Measurements from ENCODE around the gene DYRK1B.
"Not testable (repeated sequence)": the region's sequence is repeated elsewhere in the genome, so short reads cannot be mapped to it uniquely, and the experiment has no call there.

DYRK1B gene

GRCh38 chr19:39814111-39814510 lies 19.9 kb downstream of the DYRK1B start:
- not testable (repeated sequence) for DNase-seq (ENCODE audit: extremely low read depth in 1 of 2, low read depth in 1 of 2)

- no peak for DNase-seq (ENCODE audit: extremely low read depth in 1 of 2, low read depth in 1 of 2)
Measured at GRCh38 chr19:39813264-39813993, 20.5 kb downstream of the DYRK1B start.

GRCh38 chr19:39811064-39811463 lies 22.9 kb downstream of the DYRK1B start:
- DNase-seq (ENCODE audit: extremely low read depth in 1 of 2, low read depth in 1 of 2) = no peak

GRCh38 chr19:39810424-39810823 lies 23.5 kb downstream of the DYRK1B start:
- DNase-seq (ENCODE audit: extremely low read depth in 1 of 2, low read depth in 1 of 2) = no peak

GRCh38 chr19:39809368-39809767 lies 24.6 kb downstream of the DYRK1B start:
- DNase-seq (ENCODE audit: extremely low read depth in 1 of 2, low read depth in 1 of 2) = no peak

- DNase-seq (ENCODE audit: extremely low read depth in 1 of 2, low read depth in 1 of 2) = not testable (repeated sequence)
Measured at GRCh38 chr19:39808688-39809087, 25.3 kb downstream of the DYRK1B start.

- DNase-seq (ENCODE audit: extremely low read depth in 1 of 2, low read depth in 1 of 2) = no peak
Measured at GRCh38 chr19:39807846-39808364, 26.1 kb downstream of the DYRK1B start.

- no peak for DNase-seq (ENCODE audit: extremely low read depth in 1 of 2, low read depth in 1 of 2)
Measured at GRCh38 chr19:39805104-39805503, 28.9 kb downstream of the DYRK1B start.

- no peak for DNase-seq (ENCODE audit: extremely low read depth in 1 of 2, low read depth in 1 of 2)
Measured at GRCh38 chr19:39802958-39803357, 31.0 kb downstream of the DYRK1B start.

GRCh38 chr19:39797083-39797482 lies 36.9 kb downstream of the DYRK1B start:
- DNase-seq (ENCODE audit: extremely low read depth in 1 of 2, low read depth in 1 of 2) = no peak

- DNase-seq (ENCODE audit: extremely low read depth in 1 of 2, low read depth in 1 of 2) = no peak
Measured at GRCh38 chr19:39796000-39796498, 37.9 kb downstream of the DYRK1B start.

- DNase-seq (ENCODE audit: extremely low read depth in 1 of 2, low read depth in 1 of 2) = no peak
Measured at GRCh38 chr19:39795001-39795400, 39.0 kb downstream of the DYRK1B start.

GRCh38 chr19:39792999-39793546 lies 40.9 kb downstream of the DYRK1B start:
- peak; percentile 44 to 46 for DNase-seq (ENCODE audit: extremely low read depth in 1 of 2, low read depth in 1 of 2)

GRCh38 chr19:39788244-39788643 lies 45.7 kb downstream of the DYRK1B start:
- DNase-seq (ENCODE audit: extremely low read depth in 1 of 2, low read depth in 1 of 2) = no peak

- no peak for DNase-seq (ENCODE audit: extremely low read depth in 1 of 2, low read depth in 1 of 2)
Measured at GRCh38 chr19:39780894-39781293, 53.1 kb downstream of the DYRK1B start.

- DNase-seq (ENCODE audit: extremely low read depth in 1 of 2, low read depth in 1 of 2) = peak in 1 of 2 donors; percentile 36
Measured at GRCh38 chr19:39778763-39779162, 55.2 kb downstream of the DYRK1B start, which contains the start of gene LEUTX. TSS of gene LEUTX (plus strand) at chr19:39778854. CDS start at chr19:39778921, 67 bp downstream.
